ENCODE data around the gene SRPK2. TPM values are rescaled to one million over a fixed set of nuclear protein-coding genes. Genes with fewer than 3 reads are reported as not detected.

SRPK2 gene
- total RNA-seq, 4 donors from 2014 or later = 61.7 to 89.1 (median 78.4) TPM

DNA sequence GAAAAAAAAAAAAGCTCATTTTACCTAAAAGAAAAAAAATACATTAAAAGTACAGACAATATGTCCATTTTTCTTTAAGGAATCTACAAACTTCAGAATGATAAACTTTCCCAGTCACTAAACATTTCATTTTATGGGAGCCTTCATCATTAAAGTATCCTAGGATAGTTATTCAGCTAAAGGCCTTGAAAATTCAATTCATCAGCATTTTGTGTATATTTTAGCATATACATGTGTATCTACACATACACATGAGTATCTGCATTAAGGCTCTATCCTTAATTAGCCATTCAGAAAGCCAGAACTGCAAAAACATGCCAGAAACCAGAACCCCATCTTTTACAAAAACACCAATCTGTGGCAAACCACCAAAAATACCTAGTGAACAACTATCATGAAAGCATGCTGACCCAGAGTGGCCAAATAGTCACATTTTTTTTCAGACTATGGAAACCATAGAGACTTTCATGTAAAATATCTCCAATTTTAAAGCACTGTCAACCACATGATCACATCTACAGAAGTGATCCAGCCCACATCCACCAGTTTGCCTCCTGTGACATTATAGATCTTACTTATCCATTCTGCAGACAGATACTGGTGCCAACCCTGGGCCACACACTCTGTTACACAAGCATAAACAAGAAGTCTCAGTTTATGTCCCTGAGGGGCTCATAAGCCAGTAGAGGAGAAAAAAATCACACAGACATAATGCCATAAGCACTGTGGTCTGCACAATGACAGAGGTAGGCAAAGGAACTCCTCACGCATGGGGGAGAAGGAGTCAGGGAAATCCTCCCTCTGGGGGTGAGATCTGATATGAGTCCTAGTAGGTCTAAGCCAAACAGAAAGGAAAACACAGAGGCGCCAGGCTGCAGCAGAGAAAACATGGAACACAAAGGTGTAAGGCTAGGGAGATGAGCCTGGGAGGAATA lies 79.2 kb downstream of the SRPK2 start:
- no peaks in the 10 kb centered on the region for H3K36me3 ChIP-seq
- TF ChIP-seq EP300 (IDR thresholded peaks at IDR 0.05) (no peak), POLR2A (IDR thresholded peaks at IDR 0.05) (no peak), POLR2AphosphoS5 (IDR thresholded peaks at IDR 0.05) (no peak)
- TF ChIP-seq, protein P1, sequence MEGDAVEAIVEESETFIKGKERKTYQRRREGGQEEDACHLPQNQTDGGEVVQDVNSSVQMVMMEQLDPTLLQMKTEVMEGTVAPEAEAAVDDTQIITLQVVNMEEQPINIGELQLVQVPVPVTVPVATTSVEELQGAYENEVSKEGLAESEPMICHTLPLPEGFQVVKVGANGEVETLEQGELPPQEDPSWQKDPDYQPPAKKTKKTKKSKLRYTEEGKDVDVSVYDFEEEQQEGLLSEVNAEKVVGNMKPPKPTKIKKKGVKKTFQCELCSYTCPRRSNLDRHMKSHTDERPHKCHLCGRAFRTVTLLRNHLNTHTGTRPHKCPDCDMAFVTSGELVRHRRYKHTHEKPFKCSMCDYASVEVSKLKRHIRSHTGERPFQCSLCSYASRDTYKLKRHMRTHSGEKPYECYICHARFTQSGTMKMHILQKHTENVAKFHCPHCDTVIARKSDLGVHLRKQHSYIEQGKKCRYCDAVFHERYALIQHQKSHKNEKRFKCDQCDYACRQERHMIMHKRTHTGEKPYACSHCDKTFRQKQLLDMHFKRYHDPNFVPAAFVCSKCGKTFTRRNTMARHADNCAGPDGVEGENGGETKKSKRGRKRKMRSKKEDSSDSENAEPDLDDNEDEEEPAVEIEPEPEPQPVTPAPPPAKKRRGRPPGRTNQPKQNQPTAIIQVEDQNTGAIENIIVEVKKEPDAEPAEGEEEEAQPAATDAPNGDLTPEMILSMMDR (IDR thresholded peaks at IDR 0.05) = no peak
- H3K9me3 ChIP-seq = no peaks in the 10 kb centered on the region
- no peaks in the 10 kb centered on the region for H3K27me3 ChIP-seq
- H3K4me1 ChIP-seq = peaks cover 15% of the 10 kb centered on the region
- DNase-seq (ENCODE audit: low spot score in 2 of 2) = no peak
- H3K4me3 ChIP-seq = no peak overlapping the region
- WGBS = 78% methylated on average over 2 of the region's 2 CpGs
- H3K27ac ChIP-seq = no peak overlapping the region

GRCh38 chr7:105307163-105307672 lies 81.5 kb downstream of the SRPK2 start:
- Histone ChIP-seq H3K4me3 (no peak overlapping the region), H3K27me3 (no peaks in the 10 kb centered on the region), H3K27ac (no peak overlapping the region), H3K36me3 (no peaks in the 10 kb centered on the region), H3K9me3 (no peaks in the 10 kb centered on the region), H3K4me1 (peaks cover 21% of the 10 kb centered on the region)
- no peak for TF ChIP-seq EP300 (IDR thresholded peaks at IDR 0.05)
- TF ChIP-seq, protein P1 (IDR thresholded peaks at IDR 0.05) = no peak
- no peak for TF ChIP-seq POLR2A (IDR thresholded peaks at IDR 0.05)
- no peak for TF ChIP-seq POLR2AphosphoS5 (IDR thresholded peaks at IDR 0.05)
- DNase-seq (ENCODE audit: low spot score in 2 of 2) = no peak
- 71% methylated on average over 3 of the region's 3 CpGs for whole genome bisulfite sequencing

DNA sequence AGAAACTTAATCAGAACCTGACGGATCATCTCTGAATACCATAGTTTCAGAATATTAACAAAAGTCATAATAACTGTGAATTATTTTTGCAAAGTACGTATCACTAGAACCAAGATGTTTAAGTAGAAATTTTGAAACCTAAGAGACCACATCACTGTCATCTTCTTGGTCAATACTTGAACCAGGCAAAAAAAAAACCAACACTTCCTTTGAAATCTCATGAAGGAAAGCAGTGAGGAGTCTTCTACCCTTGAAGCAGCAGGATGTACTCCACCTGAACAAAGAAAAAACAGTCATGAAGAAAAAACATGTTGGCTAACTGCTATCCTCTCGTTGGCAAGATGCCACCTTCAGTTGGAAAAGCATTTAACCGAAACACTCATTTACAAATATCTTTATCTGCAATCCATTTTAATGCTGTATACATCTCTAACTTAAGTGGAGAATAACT lies 82.4 kb downstream of the SRPK2 start:
- no peak for DNase-seq (ENCODE audit: low spot score in 2 of 2)
- Histone ChIP-seq H3K4me3 (no peak overlapping the region), H3K4me1 (peaks cover 21% of the 10 kb centered on the region), H3K27me3 (no peaks in the 10 kb centered on the region), H3K9me3 (no peaks in the 10 kb centered on the region), H3K36me3 (no peaks in the 10 kb centered on the region), H3K27ac (no peak overlapping the region)
- TF ChIP-seq, protein P1 (IDR thresholded peaks at IDR 0.05) = no peak
- TF ChIP-seq EP300 (IDR thresholded peaks at IDR 0.05) (no peak), POLR2A (IDR thresholded peaks at IDR 0.05) (no peak), POLR2AphosphoS5 (IDR thresholded peaks at IDR 0.05) (no peak)
- WGBS = 62% methylated on average over 4 of the region's 4 CpGs

DNA sequence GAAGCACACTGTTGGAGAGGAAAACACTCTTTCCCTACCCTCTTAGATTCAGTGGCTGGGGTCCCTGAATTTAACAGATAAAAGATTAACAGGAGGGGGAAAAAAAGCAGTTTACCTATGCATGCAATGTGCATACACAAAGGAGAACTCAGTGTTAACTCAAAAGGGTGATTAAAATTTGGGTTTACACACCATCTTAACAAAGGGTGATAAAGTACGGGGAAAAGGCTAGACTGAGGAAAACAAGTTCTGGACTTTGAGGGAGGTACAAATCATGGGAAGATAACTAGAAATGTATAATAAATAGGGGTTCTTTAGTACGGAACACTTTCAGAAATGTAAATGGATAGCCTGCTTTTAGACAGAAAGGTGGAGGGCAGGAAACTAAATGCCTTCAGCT lies 83.1 kb downstream of the SRPK2 start:
- no peaks in the 10 kb centered on the region for H3K9me3 ChIP-seq
- no peak overlapping the region for H3K4me3 ChIP-seq
- H3K27ac ChIP-seq = no peak overlapping the region
- no peaks in the 10 kb centered on the region for H3K36me3 ChIP-seq
- peaks cover 21% of the 10 kb centered on the region for H3K4me1 ChIP-seq
- no peak for DNase-seq (ENCODE audit: low spot score in 2 of 2)
- WGBS = 88% methylated on average over 2 of the region's 2 CpGs
- H3K27me3 ChIP-seq = no peaks in the 10 kb centered on the region
- TF ChIP-seq, protein P1 (IDR thresholded peaks at IDR 0.05) = no peak
- no peak for TF ChIP-seq POLR2A (IDR thresholded peaks at IDR 0.05)

Measured in suprapubic skin (tissue), 4 donors.